LNCAP (cell line): Measurements from ENCODE around the gene CPA2.

ENCODE experiments used
- CTCF ChIP-seq: fragments of 450-650 bp; IDR thresholded peaks from 2 replicates; pipeline ENCODE4 v1.5.1; 2017; ENCODE audit warnings: mild to moderate bottlenecking

CPA2 gene

GRCh38 chr7:130286881-130287280, 20.2 kb downstream of the CPA2 start:
- TF ChIP-seq CTCF: no peak

GRCh38 chr7:130288168-130288567, 21.5 kb downstream of the CPA2 start:
- no peak for TF ChIP-seq CTCF

GRCh38 chr7:130288829-130289228, 22.2 kb downstream of the CPA2 start:
- no peak for TF ChIP-seq CTCF

- no peak for TF ChIP-seq CTCF
These were observed 22.8 kb downstream of the CPA2 start for GRCh38 chr7:130289478-130289877.

- TF ChIP-seq CTCF: no peak
These were observed 24.1 kb downstream of the CPA2 start for GRCh38 chr7:130290745-130291144.

- no peak for TF ChIP-seq CTCF
These were observed 26.1 kb downstream of the CPA2 start, which contains the start of gene CPA4 for GRCh38 chr7:130292682-130293257. Gene CPA4 (plus strand): TSS chr7:130293161. CDS start chr7:130293181, 20 bp downstream.

GRCh38 chr7:130293521-130293920, 26.9 kb downstream of the CPA2 start:
- no peak for TF ChIP-seq CTCF

GRCh38 chr7:130294314-130294713, 27.7 kb downstream of the CPA2 start:
- no peak for TF ChIP-seq CTCF
